Bladder microvascular endothelial cell (primary cell): Measurements from ENCODE around the gene CYP2J2. TPM values are rescaled to one million over a fixed set of nuclear protein-coding genes. Genes with fewer than 3 reads are reported as not detected.

Experiments used
- total RNA-seq: library from RNA; depleted of rRNA; stranded (reverse); fragments of >200 nt; gene quantifications from 2 replicates; pipeline ENCODE4 v1.2.3, GENCODE V29; 2014

Gene CYP2J2, protein sequence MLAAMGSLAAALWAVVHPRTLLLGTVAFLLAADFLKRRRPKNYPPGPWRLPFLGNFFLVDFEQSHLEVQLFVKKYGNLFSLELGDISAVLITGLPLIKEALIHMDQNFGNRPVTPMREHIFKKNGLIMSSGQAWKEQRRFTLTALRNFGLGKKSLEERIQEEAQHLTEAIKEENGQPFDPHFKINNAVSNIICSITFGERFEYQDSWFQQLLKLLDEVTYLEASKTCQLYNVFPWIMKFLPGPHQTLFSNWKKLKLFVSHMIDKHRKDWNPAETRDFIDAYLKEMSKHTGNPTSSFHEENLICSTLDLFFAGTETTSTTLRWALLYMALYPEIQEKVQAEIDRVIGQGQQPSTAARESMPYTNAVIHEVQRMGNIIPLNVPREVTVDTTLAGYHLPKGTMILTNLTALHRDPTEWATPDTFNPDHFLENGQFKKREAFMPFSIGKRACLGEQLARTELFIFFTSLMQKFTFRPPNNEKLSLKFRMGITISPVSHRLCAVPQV
- 0.16 and 0.19 TPM in 2 replicates for total RNA-seq

DNA sequence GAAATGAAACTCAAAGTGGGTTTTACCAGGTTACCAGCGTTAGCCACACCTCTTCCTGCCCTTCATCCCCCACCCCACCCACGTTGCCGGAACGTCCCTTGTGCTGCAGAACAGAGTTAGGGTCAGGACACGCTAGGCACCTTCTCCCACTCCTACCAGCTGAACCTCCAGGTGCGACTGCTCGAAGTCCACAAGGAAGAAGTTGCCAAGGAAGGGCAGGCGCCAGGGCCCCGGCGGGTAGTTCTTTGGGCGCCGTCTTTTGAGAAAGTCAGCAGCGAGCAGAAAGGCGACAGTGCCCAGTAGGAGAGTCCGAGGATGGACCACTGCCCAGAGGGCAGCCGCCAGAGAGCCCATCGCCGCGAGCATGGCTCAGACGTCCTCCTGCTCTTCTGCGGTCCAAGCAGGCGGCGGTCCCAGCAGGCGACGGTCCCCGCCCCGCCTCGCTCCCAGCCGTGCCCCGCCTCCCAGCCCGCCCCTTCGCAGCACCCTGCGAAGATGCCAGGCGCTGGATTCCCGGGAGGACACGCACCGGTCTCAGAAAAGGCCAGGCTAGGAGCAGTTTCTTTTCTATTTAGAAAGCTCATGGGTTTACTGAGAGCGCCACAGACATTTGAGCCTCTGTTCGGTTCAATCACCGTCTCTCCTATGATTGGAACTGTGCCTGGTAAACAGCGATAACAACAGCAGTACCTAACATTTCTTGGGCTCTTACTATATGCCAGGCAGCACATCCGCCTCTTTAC lies at the start of gene CYP2J2:
TSS of gene CYP2J2 (minus strand) at position 393 of the 743 bp plus-strand sequence. CDS start at position 366, 27 bp downstream.

Other genes with a start within 250 kb of the CYP2J2 start
- 0.19 TPM in 1 of 2 replicates, not detected in the other for gene HOOK1, start 111.8 kb downstream of the CYP2J2 start, total RNA-seq
- not detected in 2 replicates for gene C1orf87, start 147.0 kb upstream of the CYP2J2 start, total RNA-seq